A673 (cell line): ENCODE results near the gene KICS2.

Experiments
- CTCF ChIP-seq: fragments of 300-800, 200-600 bp; sonication (generic); conservative IDR thresholded peaks from 2 replicates; pipeline ENCODE4 v1.5.1; 2017; ENCODE audit warnings: low read depth, mild to moderate bottlenecking, antibody characterized with exemption, low read length, moderate library complexity, mixed read lengths
- EZH2 ChIP-seq: fragments of 200-600 bp; sonication (generic); IDR thresholded peaks from 2 replicates; pipeline ENCODE4 v1.6.1; 2017; ENCODE audit warnings: borderline replicate concordance, low read depth, mild to moderate bottlenecking, mixed read lengths, antibody characterized with exemption, low read length; ENCODE audit not compliant: poor library complexity, severe bottlenecking

- no peak for TF ChIP-seq EZH2
- TF ChIP-seq CTCF, result no peak
These were observed 47.1 kb upstream of the KICS2 start for GRCh38 chr12:64269161-64269560.
